BE2C (cell line): ENCODE measurements around the gene POLR1D.

Source experiments
- DNase-seq: peaks from one replicate; pipeline ENCODE4 v3.0.0-alpha.2; 2020
- H3K27me3 ChIP-seq: fragments of 250-450 bp; sonication (Bioruptor Pico); 2 replicates; pipeline ENCODE4 v1.5.1; 2020; ENCODE audit warnings: mild to moderate bottlenecking
- H3K36me3 ChIP-seq: fragments of 250-450 bp; sonication (Bioruptor Pico); 2 replicates; pipeline ENCODE4 v1.5.1; 2020; ENCODE audit warnings: mild to moderate bottlenecking
- H3K4me1 ChIP-seq: fragments of 250-450 bp; sonication (Bioruptor Pico); 2 replicates; pipeline ENCODE4 v1.5.1; 2020
- H3K4me3 ChIP-seq: 2 replicates; pipeline ENCODE4 v1.5.1; 2011; ENCODE audit warnings: low read depth, low read length
- H3K9me3 ChIP-seq: fragments of 250-450 bp; sonication (Bioruptor Pico); 2 replicates; pipeline ENCODE4 v1.5.1; 2020
- CTCF ChIP-seq: IDR thresholded peaks from 2 replicates; pipeline ENCODE4 v1.5.1; 2012; ENCODE audit warnings: mild to moderate bottlenecking, low read depth, low read length

POLR1D gene

GRCh38 chr13:27634231-27634630 is 12.5 kb downstream of the POLR1D start:
- Histone ChIP-seq H3K9me3 (no peaks in the 10 kb centered on the region), H3K4me1 (peaks cover 4% of the 10 kb centered on the region), H3K36me3 (no peaks in the 10 kb centered on the region; the same call in 1 of the 2 replicates), H3K27me3 (no peaks in the 10 kb centered on the region), H3K4me3 (no peak overlapping the region)
- TF ChIP-seq CTCF, result no peak
- DNase-seq, result no peak

- no peak for TF ChIP-seq CTCF
- H3K4me1 ChIP-seq, result peaks cover 4% of the 10 kb centered on the region
- no peaks in the 10 kb centered on the region; the same call in 1 of the 2 replicates for H3K36me3 ChIP-seq
- H3K4me3 ChIP-seq, result no peak overlapping the region
- no peaks in the 10 kb centered on the region for H3K9me3 ChIP-seq
- no peaks in the 10 kb centered on the region for H3K27me3 ChIP-seq
- DNase-seq, result no peak
Measured at GRCh38 chr13:27634791-27635190, 13.1 kb downstream of the POLR1D start.

- no peak for DNase-seq
- Histone ChIP-seq H3K36me3 (no peaks in the 10 kb centered on the region; the same call in 1 of the 2 replicates), H3K4me1 (peaks cover 4% of the 10 kb centered on the region), H3K27me3 (no peaks in the 10 kb centered on the region), H3K9me3 (no peaks in the 10 kb centered on the region), H3K4me3 (no peak overlapping the region)
- TF ChIP-seq CTCF, result no peak
Measured at GRCh38 chr13:27635266-27635665, 13.6 kb downstream of the POLR1D start.

GRCh38 chr13:27636589-27637288 is 15.0 kb downstream of the POLR1D start:
- no peak overlapping the region for H3K4me3 ChIP-seq
- no peaks in the 10 kb centered on the region; the same call in 1 of the 2 replicates for H3K36me3 ChIP-seq
- no peaks in the 10 kb centered on the region for H3K9me3 ChIP-seq
- DNase-seq, result no peak
- peaks cover 4% of the 10 kb centered on the region for H3K4me1 ChIP-seq
- no peaks in the 10 kb centered on the region for H3K27me3 ChIP-seq
- no peak for TF ChIP-seq CTCF

GRCh38 chr13:27637289-27637626 is 15.6 kb downstream of the POLR1D start:
- H3K4me1 ChIP-seq, result peaks cover 4% of the 10 kb centered on the region
- no peak for DNase-seq
- no peak for TF ChIP-seq CTCF
- no peaks in the 10 kb centered on the region for H3K9me3 ChIP-seq
- no peaks in the 10 kb centered on the region for H3K27me3 ChIP-seq
- H3K4me3 ChIP-seq, result no peak overlapping the region
- no peaks in the 10 kb centered on the region; the same call in 1 of the 2 replicates for H3K36me3 ChIP-seq

GRCh38 chr13:27638001-27638400 is 16.3 kb downstream of the POLR1D start:
- Histone ChIP-seq H3K4me3 (no peak overlapping the region), H3K4me1 (peaks cover 4% of the 10 kb centered on the region), H3K27me3 (no peaks in the 10 kb centered on the region), H3K9me3 (no peaks in the 10 kb centered on the region), H3K36me3 (no peaks in the 10 kb centered on the region)
- no peak for TF ChIP-seq CTCF
- no peak for DNase-seq
